HG03135 (cell line): ENCODE measurements around the gene RIPOR3.
"Not testable (repeated sequence)": the region's sequence is repeated elsewhere in the genome, so short reads cannot be mapped to it uniquely, and the experiment has no call there.

ENCODE experiments used
- ATAC-seq: cut with Tn5 transposase; IDR thresholded peaks from one replicate; pipeline ENCODE4 v1.9.1; 2021; ENCODE audit warnings: mild to moderate bottlenecking, moderate library complexity; ENCODE audit not compliant: unreplicated experiment

Gene RIPOR3

GRCh38 chr20:50610212-50610718, 81.1 kb downstream of the RIPOR3 start:
- no peak for ATAC-seq

GRCh38 chr20:50609438-50609989, 81.8 kb downstream of the RIPOR3 start:
- ATAC-seq: no peak

- no peak for ATAC-seq
Measured at GRCh38 chr20:50608750-50609104, 82.6 kb downstream of the RIPOR3 start.

- no peak for ATAC-seq
Measured at GRCh38 chr20:50607850-50608749, 83.2 kb downstream of the RIPOR3 start.

- no peak for ATAC-seq
Measured at GRCh38 chr20:50607436-50607835, 83.9 kb downstream of the RIPOR3 start.

- no peak for ATAC-seq
Measured at GRCh38 chr20:50605136-50605535, 86.2 kb downstream of the RIPOR3 start.

GRCh38 chr20:50604451-50604850, 86.9 kb downstream of the RIPOR3 start:
- ATAC-seq: no peak

- ATAC-seq: no peak
Measured at GRCh38 chr20:50602432-50603088, 88.8 kb downstream of the RIPOR3 start.

GRCh38 chr20:50601511-50602431, 89.6 kb downstream of the RIPOR3 start:
- no peak for ATAC-seq

- no peak for ATAC-seq
Measured at GRCh38 chr20:50600281-50600895, 91.0 kb downstream of the RIPOR3 start.

- not testable (repeated sequence) for ATAC-seq
Measured at GRCh38 chr20:50598768-50599167, 92.6 kb downstream of the RIPOR3 start.

- no peak for ATAC-seq
Measured at GRCh38 chr20:50598074-50598473, 93.3 kb downstream of the RIPOR3 start.

GRCh38 chr20:50597406-50597969, 93.9 kb downstream of the RIPOR3 start:
- ATAC-seq: no peak

GRCh38 chr20:50596694-50597021, 94.7 kb downstream of the RIPOR3 start:
- ATAC-seq: no peak

- ATAC-seq: no peak
Measured at GRCh38 chr20:50595988-50596693, 95.2 kb downstream of the RIPOR3 start.

- no peak for ATAC-seq
Measured at GRCh38 chr20:50595433-50595895, 95.9 kb downstream of the RIPOR3 start.

GRCh38 chr20:50594591-50595432, 96.5 kb downstream of the RIPOR3 start:
- ATAC-seq: no peak

- ATAC-seq: no peak
Measured at GRCh38 chr20:50594231-50594590, 97.1 kb downstream of the RIPOR3 start.

- ATAC-seq: no peak
Measured at GRCh38 chr20:50593005-50593335, 98.4 kb downstream of the RIPOR3 start.
